GM12873 (cell line): ENCODE measurements around the gene C11orf16.

Experiments used
- CTCF ChIP-seq: IDR thresholded peaks from 2 replicates; pipeline ENCODE4 v1.5.1; 2012; ENCODE audit warnings: low read depth, mild to moderate bottlenecking, moderate library complexity, low read length, control low read depth; ENCODE audit not compliant: insufficient read depth; ENCODE audit errors: missing control alignments

Gene C11orf16

GRCh38 chr11:8948886-8949285 is 16.1 kb upstream of the C11orf16 start:
- no peak for TF ChIP-seq CTCF

GRCh38 chr11:8947230-8947943 is 14.6 kb upstream of the C11orf16 start:
- no peak for TF ChIP-seq CTCF

- no peak for TF ChIP-seq CTCF
Measured at GRCh38 chr11:8942518-8943066, 9.8 kb upstream of the C11orf16 start, which contains the start of gene ASCL3. ASCL3 (minus strand) TSS chr11:8943016; CDS start chr11:8938161, 4,855 bp downstream.

- TF ChIP-seq CTCF, result no peak
Measured at GRCh38 chr11:8941341-8942103, 8.8 kb upstream of the C11orf16 start.

GRCh38 chr11:8937659-8938058 is 4.9 kb upstream of the C11orf16 start:
- no peak for TF ChIP-seq CTCF

- TF ChIP-seq CTCF, result no peak
Measured at GRCh38 chr11:8937159-8937558, 4.4 kb upstream of the C11orf16 start.

- TF ChIP-seq CTCF, result no peak
Measured at GRCh38 chr11:8934742-8935488, 2.2 kb upstream of the C11orf16 start.
